Stimulated activated CD4-positive, alpha-beta T cell treated with anti-CD3 and anti-CD28 coated beads, Interleukin-1b, Interleukin-23, amount 100 ng/mL, for 1 hour (primary cell): Measurements from ENCODE around the gene MAP4K2.
"Not testable (repeated sequence)": the region's sequence is repeated elsewhere in the genome, so short reads cannot be mapped to it uniquely, and the experiment has no call there.

ENCODE experiments used
- DNase-seq, 2 donors: peaks; one replicate each; pipeline ENCODE4 v3.0.0-alpha.2; 2020; ENCODE audit warnings: low read depth in 2 of 2

MAP4K2 gene

GRCh38 chr11:64838600-64839334 lies 35.8 kb upstream of the MAP4K2 start:
- DNase-seq = no peak

- no peak for DNase-seq
These were observed 34.9 kb upstream of the MAP4K2 start for GRCh38 chr11:64837887-64838351.

- no peak for DNase-seq
These were observed 33.5 kb upstream of the MAP4K2 start for GRCh38 chr11:64836448-64837072.

- DNase-seq = no peak
These were observed 32.8 kb upstream of the MAP4K2 start for GRCh38 chr11:64835616-64836447.

- no peak for DNase-seq
These were observed 32.0 kb upstream of the MAP4K2 start for GRCh38 chr11:64834723-64835615.

GRCh38 chr11:64834031-64834722 lies 31.2 kb upstream of the MAP4K2 start:
- no peak for DNase-seq

- DNase-seq = no peak
These were observed 30.5 kb upstream of the MAP4K2 start for GRCh38 chr11:64833509-64833908.

GRCh38 chr11:64833198-64833502 lies 30.1 kb upstream of the MAP4K2 start:
- DNase-seq = no peak

GRCh38 chr11:64832467-64833197 lies 29.6 kb upstream of the MAP4K2 start:
- no peak for DNase-seq

GRCh38 chr11:64831411-64831891 lies 28.4 kb upstream of the MAP4K2 start:
- DNase-seq = no peak

GRCh38 chr11:64829536-64830251 lies 26.7 kb upstream of the MAP4K2 start:
- DNase-seq = no peak

GRCh38 chr11:64827451-64827839 lies 24.4 kb upstream of the MAP4K2 start:
- DNase-seq = no peak

GRCh38 chr11:64826578-64827450 lies 23.8 kb upstream of the MAP4K2 start:
- DNase-seq = no peak

GRCh38 chr11:64826062-64826461 lies 23.0 kb upstream of the MAP4K2 start:
- DNase-seq = no peak

- no peak for DNase-seq
These were observed 20.6 kb upstream of the MAP4K2 start for GRCh38 chr11:64823568-64824119.

- DNase-seq = no peak
These were observed 14.5 kb upstream of the MAP4K2 start for GRCh38 chr11:64817476-64817875.

GRCh38 chr11:64815433-64815832 lies 12.4 kb upstream of the MAP4K2 start:
- DNase-seq = not testable (repeated sequence)

GRCh38 chr11:64814712-64815187 lies 11.7 kb upstream of the MAP4K2 start:
- DNase-seq = no peak
